T-helper 17 cell (primary cell): ENCODE measurements around the gene WFIKKN2. TPM values are rescaled to one million over a fixed set of nuclear protein-coding genes. Genes with fewer than 3 reads are reported as not detected.
A peak's percentile ranks its signal among the peaks of the same experiment; 100 is the strongest.

Experiments used
- ATAC-seq: fragments of 150-1000 bp; cut with Tn5 transposase; 2 replicates; pipeline ENCODE4 v1.10.0; 2021; ENCODE audit warnings: mild to moderate bottlenecking, moderate library complexity
- DNase-seq, 3 donors: peaks; one replicate each; pipeline versions ENCODE4 v3.0.0 to v3.0.0-alpha.2; 2020 to 2021
- H3K9me3 ChIP-seq: one replicate; pipeline ENCODE4 v1.7.0; 2013; ENCODE audit warnings: low read length, mild to moderate bottlenecking; ENCODE audit not compliant: control insufficient read depth, poor library complexity, severe bottlenecking
- H3K27ac Mint-ChIP-seq: one replicate; pipeline ENCODE4 v1.8.0; 2022; ENCODE audit warnings: mild to moderate bottlenecking, moderate library complexity, mixed read lengths
- H3K27me3 Mint-ChIP-seq: one replicate; pipeline ENCODE4 v1.8.0; 2022; ENCODE audit warnings: mixed read lengths
- H3K36me3 Mint-ChIP-seq: one replicate; pipeline ENCODE4 v1.8.0; 2022; ENCODE audit warnings: low read depth, mixed read lengths
- H3K4me1 Mint-ChIP-seq: one replicate; pipeline ENCODE4 v1.8.0; 2022; ENCODE audit warnings: mild to moderate bottlenecking, mixed read lengths
- H3K4me3 Mint-ChIP-seq: one replicate; pipeline ENCODE4 v1.8.0; 2022; ENCODE audit warnings: mild to moderate bottlenecking, moderate library complexity, mixed read lengths
- total RNA-seq, 4 donors: library from RNA in 2 of 4; stranded (reverse) in 2 of 4; gene quantifications; one replicate each; pipeline ENCODE4 v1.2.3 and lab custom pipeline; 2022 to 2026

The WFIKKN2 gene
- total RNA-seq, 2 donors from 2014 or later = not detected

DNA sequence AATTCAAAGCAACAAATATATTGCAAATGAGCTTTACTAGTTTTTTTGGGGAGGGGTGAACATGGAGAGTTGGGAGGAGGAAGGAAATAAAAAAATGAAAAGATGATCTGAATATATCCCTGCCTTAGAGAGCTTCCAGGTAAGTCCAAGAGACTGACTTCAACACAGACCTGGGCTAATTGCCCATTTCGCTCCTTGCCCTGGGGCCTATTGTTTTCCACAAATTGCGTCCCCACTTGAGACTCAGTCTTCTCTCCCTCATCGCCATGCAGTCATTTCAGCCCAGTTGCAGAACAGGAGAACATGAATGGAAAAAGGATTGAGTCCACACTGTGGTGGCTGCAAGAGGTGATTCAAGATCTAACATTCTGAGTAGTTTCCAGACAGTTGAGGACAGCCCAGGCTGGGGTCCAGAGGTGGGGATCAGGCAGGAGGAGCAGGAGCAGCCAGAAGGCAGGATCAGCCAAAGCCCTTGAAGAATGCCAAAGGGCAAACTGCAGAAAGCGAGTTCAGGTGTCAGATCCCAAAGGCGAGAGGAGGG, 52.4 kb downstream of the WFIKKN2 start:
- ATAC-seq = no peak
- no peaks in the 10 kb centered on the region for H3K9me3 ChIP-seq
- peak overlapping the region; percentile 86 for H3K27ac Mint-ChIP-seq
- H3K4me1 Mint-ChIP-seq = peaks cover 29% of the 10 kb centered on the region
- H3K36me3 Mint-ChIP-seq = no peaks in the 10 kb centered on the region
- H3K4me3 Mint-ChIP-seq = no peak overlapping the region
- DNase-seq = no peak
- H3K27me3 Mint-ChIP-seq = no peaks in the 10 kb centered on the region

- Mint-ChIP-seq H3K4me1 (peaks cover 25% of the 10 kb centered on the region), H3K27ac (no peak overlapping the region), H3K4me3 (no peak overlapping the region), H3K27me3 (no peaks in the 10 kb centered on the region), H3K36me3 (no peaks in the 10 kb centered on the region)
- ATAC-seq (no peak), DNase-seq (no peak)
- H3K9me3 ChIP-seq = no peaks in the 10 kb centered on the region
Observed at GRCh38 chr17:50889528-50890118, 54.2 kb downstream of the WFIKKN2 start.

- no peaks in the 10 kb centered on the region for H3K27me3 Mint-ChIP-seq
- no peaks in the 10 kb centered on the region for H3K9me3 ChIP-seq
- ATAC-seq = no peak
- no peak overlapping the region for H3K4me3 Mint-ChIP-seq
- DNase-seq = no peak
- no peak overlapping the region for H3K27ac Mint-ChIP-seq
- H3K4me1 Mint-ChIP-seq = peaks cover 25% of the 10 kb centered on the region
- no peaks in the 10 kb centered on the region for H3K36me3 Mint-ChIP-seq
Observed at GRCh38 chr17:50890675-50891516, 55.5 kb downstream of the WFIKKN2 start.

DNA sequence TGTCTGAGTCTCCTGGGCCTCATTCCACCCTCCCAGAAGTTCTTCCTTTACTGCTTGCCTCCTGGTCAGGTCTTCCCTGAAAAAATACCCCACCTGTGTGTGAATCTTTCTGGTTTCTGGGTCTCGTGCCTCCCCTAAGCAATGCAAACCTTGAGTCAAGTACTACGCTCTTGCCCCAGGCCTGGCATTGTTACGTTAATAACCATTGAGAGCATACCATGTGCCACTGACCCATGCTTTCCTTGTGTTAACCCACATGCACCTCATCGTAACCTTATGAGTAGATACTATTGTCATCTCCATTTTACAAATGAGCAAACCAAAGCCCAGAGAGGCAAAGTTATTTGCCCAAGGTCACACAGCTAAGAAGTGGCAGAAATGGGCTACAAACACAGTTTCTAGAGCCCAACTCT, 56.2 kb downstream of the WFIKKN2 start:
- H3K27me3 Mint-ChIP-seq = no peaks in the 10 kb centered on the region
- no peaks in the 10 kb centered on the region for H3K36me3 Mint-ChIP-seq
- peaks cover 21% of the 10 kb centered on the region for H3K4me1 Mint-ChIP-seq
- H3K27ac Mint-ChIP-seq = no peak overlapping the region
- ATAC-seq (no peak), DNase-seq (no peak)
- H3K9me3 ChIP-seq = no peaks in the 10 kb centered on the region
- H3K4me3 Mint-ChIP-seq = no peak overlapping the region

Other genes starting within 250 kb of the WFIKKN2 start
- 10 to 100 TPM in 1 of 2 donors, 1 to 10 TPM in 1; 3.3 to 58.0 TPM for gene ABCC3, start 200.7 kb upstream of the WFIKKN2 start, total RNA-seq
- 10 to 100 TPM; 24.3 to 25.6 TPM for gene ANKRD40, start 127.7 kb upstream of the WFIKKN2 start, total RNA-seq
- gene LUC7L3, start 116.0 kb upstream of the WFIKKN2 start, total RNA-seq = 100 to 1,000 TPM; 129 to 155 TPM
- not detected for gene ANKRD40CL, start 68.1 kb upstream of the WFIKKN2 start, total RNA-seq
- gene TOB1, start 30.8 kb downstream of the WFIKKN2 start, total RNA-seq = 100 to 1,000 TPM; 226 to 358 TPM